GM11168 (cell line): ENCODE measurements around the gene CUX1.
"Not testable (repeated sequence)": the region's sequence is repeated elsewhere in the genome, so short reads cannot be mapped to it uniquely, and the experiment has no call there.

Source experiments
- in situ Hi-C: fragments of 300-500 bp; cut with MboI; formaldehyde crosslinking; loops from one replicate; pipeline ENCODE4 v1.12.0; 2022; ENCODE audit warnings: low sequenced_read_pairs; ENCODE audit not compliant: unreplicated experiment

CUX1 gene

DNA sequence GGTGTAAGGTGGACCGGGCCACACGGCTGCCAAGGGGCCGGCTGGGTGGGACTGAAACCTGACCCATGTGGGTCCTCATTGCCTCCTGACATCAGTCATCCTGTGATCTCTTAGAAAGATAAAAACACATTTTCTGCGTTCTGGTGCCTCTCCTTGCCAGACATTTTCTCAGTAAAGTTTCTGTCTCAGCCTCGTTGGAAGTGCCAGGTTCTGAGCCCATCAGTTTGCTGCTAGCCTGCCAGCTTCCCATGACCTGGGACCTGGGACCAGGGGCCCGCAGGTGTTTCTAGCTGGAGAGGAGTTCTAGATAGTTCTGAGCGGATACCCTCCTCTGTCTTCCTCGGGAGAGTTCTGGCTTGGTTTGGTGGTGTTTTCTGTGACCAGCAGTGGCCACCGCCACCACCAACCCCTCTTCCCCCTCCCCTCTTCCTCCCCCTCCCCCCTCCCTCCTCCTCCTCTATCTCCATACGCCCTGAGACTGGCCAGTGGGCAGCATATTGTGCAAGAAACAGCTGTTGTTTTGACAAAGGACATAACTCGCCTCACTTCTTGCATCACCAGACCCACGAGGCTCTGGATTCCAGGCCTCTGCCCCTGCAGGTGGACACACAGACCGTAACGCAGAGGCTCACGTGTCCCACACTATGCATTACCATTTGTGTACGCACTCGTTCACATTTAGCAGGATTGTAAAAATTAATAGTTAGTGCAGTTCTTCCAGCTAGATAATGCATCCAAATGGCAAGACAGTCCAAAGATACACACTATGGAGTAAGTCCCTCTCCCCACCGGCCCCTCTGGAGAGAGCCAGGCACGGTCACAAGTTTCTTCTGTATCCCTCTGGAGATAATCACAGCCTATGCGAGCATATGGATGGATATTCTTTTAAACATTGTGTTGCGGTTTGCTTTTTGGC is 94.6 kb downstream of the CUX1 start:
- in situ Hi-C loops, result no loop called here

DNA sequence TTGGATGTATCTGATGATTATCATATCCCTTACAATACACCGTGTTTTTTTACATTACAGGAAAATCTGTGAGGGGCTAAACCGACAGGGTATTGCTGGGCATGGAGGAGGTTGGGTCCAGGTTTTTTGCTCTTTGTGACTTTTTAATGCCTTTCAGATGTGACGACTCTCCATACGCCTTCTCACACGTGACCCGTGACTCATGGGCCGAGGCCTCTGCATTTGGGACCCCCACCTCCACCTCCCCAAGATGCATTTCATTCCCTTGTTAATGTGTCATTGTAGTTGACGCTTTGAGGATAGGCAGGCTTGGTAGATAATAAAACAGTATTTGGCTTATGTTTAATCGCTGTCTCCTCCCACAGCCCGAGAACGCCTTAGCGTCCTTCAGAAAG is 95.3 kb downstream of the CUX1 start:
- in situ Hi-C loops, result no loop called here

DNA sequence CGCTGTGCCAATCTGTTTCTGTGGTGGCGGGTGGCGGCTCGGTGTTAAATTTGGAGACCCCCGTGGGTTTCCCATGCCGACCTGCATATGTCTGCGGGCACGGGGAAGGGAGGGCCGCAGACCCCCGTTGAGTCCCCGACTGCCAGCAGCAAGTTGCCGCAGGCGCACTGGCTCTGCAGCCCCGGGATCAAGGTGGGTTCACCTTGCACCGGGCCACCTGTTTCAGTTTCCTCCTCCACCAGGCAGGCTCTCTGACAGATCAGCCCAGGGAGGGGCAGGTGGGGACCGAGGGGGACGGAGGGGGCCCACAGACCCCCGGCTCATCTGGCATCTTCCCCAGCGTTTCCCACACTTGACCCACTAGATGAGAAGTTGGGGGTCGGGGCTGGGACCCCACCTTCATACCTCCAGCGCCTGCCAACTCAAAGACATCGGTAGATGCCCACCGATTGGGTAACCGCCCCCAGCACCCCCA is 95.9 kb downstream of the CUX1 start:
- in situ Hi-C loops, result no loop called here

DNA sequence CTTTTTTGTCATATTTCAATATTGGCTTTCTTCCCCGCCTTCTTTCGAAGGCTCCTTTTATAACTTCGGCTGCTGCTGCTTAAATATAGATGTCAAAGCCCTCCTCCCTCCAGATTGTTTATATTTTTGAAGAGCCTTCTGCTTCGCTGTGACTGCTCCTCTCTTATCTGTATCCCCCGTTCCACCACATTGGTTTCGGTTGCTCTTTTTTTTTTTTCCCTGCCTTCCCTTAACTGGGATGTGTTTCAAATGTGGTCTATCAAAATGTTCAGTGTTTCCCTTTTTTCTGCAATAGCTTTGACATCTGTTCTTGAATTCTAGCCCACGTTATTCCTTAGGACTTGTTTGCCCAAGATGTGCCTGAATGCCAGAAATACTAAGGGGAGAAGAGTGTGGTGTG is 96.4 kb downstream of the CUX1 start:
- in situ Hi-C loops, result no loop called here

GRCh38 chr7:101915000-101915399 is 97.6 kb downstream of the CUX1 start:
- in situ Hi-C loops, result no loop called here

GRCh38 chr7:101916041-101916800 is 98.8 kb downstream of the CUX1 start:
- in situ Hi-C loops, result no loop called here

- in situ Hi-C loops, result no loop called here
Observed at GRCh38 chr7:101916876-101917275, 99.5 kb downstream of the CUX1 start.

DNA sequence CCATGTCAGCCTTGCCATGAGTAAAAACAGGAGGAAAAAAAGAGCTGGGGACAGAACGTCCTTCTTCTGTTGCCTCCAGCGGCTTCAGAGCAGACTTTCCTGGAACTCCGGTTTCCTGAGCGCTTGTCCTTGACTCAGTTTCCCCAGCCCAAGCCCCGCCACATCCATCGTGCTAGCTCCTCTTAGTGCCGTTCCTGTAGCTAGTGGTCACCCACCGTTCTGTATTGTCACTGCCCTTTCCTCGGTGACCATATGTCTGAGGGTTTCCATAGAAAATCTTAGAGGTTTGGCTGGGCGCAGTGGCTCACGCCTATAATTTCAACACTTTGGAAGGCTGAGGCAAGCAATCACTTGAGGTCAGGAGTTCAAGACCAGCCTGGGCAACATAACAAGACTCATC is 100.1 kb downstream of the CUX1 start:
- in situ Hi-C loops, result no loop called here

- in situ Hi-C loops, result no loop called here
Observed at GRCh38 chr7:101918426-101918825, 101.0 kb downstream of the CUX1 start.

GRCh38 chr7:101919363-101920115 is 102.1 kb downstream of the CUX1 start:
- in situ Hi-C loops, result no loop called here

DNA sequence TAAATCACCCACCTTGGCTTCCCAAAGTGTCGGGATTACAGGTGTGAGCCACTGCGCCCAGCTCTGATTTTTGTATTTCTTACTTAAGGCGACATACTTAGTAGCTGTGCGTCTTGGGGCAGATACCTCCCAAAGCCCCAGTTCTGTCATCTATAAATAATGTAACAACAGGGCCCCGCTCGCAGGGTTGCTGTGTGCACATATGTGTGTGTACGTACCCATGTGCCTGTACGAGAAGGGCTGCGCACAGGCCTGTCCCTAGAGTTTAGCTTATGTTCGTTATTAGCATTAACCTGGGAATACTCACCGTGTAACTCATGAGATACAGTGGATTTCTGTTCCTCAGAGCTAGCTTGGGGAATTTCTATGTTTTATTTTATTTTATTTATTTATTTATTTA is 103.6 kb downstream of the CUX1 start:
- in situ Hi-C loops, result no loop called here

GRCh38 chr7:101921546-101922489 is 104.4 kb downstream of the CUX1 start:
- in situ Hi-C loops, result not testable (repeated sequence)

DNA sequence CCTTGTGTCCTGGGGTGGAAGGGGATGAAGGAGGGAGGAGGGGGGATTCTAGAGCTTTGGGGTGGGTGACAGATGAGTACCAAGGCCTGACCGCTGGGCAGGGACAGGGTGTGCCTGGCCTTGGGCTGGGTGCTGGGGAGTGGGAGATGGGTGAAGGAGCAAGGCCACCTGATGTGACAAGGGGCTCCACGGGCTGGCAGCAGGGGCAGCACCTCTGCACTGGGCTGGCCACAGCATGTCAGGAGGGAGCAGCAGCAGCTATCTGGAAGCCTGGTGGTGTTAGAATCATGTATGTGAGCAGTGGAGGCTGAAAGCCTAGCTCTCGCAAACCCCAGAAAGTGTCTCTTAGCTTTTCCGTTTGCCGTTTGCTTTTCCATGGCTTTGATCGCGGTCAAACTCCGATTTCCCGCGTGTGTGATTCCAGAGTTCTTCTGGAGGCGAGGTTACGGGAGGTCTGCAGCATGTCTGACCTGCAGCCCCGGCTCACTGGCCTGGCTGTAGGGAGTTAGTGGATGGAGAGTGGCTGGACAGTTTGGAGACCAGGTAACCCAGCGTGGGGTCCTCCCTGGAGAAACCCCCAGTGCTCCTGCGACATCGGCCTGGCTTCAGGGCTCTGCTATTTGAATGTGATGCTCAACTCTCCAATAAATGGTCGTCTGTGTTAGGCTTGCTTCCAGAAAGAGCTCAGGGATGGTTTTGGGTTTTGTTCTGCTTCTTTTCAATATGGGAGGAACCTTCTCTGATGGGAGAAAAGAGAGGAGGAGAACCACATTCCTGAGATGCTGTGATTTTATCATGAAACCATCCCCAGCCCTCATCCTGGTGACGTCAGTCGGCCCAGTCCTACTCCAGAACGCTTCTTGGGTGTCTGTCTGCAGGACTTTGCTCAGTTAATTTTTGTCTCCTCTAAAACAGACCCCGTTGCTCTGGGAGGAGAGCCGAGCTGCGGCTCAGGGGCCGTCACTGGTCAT is 105.5 kb downstream of the CUX1 start:
- in situ Hi-C loops, result no loop called here

DNA sequence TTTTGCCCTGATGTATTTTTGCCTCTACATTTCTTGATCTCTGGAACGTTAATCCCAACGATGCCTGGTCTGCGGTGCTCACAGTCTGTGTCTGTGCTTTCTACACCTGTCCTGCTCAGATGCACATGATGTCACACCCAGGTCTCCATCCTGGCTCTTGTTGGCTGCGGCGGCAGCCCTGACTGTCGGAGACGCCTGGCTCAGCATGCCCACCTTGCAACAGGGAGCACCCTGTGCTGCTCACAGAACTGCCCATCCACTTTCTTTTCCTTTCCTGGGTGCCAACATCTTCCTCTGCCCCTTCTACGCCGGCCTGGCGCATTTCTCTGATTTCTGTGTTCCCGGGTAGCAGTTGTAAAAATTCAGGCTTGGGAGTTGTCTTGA is 106.2 kb downstream of the CUX1 start:
- in situ Hi-C loops, result no loop called here

DNA sequence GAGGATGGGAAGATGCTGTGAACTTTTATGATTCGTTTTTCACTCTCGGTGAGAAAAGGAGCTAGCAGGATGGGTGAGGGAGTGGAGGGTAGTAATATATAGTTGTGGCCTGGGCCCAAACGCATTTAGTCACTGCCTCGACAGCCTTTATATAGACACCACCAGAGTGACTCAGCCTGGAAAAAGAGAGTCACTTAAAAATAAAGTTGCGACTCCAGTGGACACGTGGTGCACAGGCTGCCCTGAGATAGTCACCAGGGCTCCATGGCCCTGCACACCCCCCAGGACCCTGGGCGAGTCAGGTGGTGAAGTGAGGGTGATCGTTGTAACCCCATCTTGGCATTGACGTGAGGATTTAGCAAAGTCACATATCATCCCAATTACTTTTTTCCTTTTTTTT is 106.7 kb downstream of the CUX1 start:
- in situ Hi-C loops, result no loop called here

GRCh38 chr7:101926265-101926664 is 108.8 kb downstream of the CUX1 start:
- in situ Hi-C loops, result no loop called here

- in situ Hi-C loops, result no loop called here
Observed at GRCh38 chr7:101927389-101927788, 110.0 kb downstream of the CUX1 start.

GRCh38 chr7:101927802-101928201 is 110.4 kb downstream of the CUX1 start:
- in situ Hi-C loops, result no loop called here
